Endodermal cell (in vitro differentiated cells): ENCODE data around the gene SLC22A16. TPM values are rescaled to one million over a fixed set of nuclear protein-coding genes. Genes with fewer than 3 reads are reported as not detected.

Source experiments
- DNase-seq: peaks from one replicate; pipeline ENCODE4 v3.0.0-alpha.2; 2017
- H3K27ac ChIP-seq: 2 replicates; pipeline ENCODE4 v1.5.1; 2013; ENCODE audit warnings: mild to moderate bottlenecking, low read depth, low read length, moderate library complexity
- H3K27me3 ChIP-seq: 2 replicates; pipeline ENCODE4 v1.6.1; 2013; ENCODE audit warnings: mild to moderate bottlenecking, low read length, moderate library complexity; ENCODE audit not compliant: insufficient read depth, control insufficient read depth, poor library complexity, severe bottlenecking
- H3K36me3 ChIP-seq: 2 replicates; pipeline ENCODE4 v1.7.0; 2013; ENCODE audit warnings: mild to moderate bottlenecking, low read length, moderate library complexity; ENCODE audit not compliant: control insufficient read depth, insufficient read depth
- H3K4me1 ChIP-seq: one replicate; pipeline ENCODE4 v1.7.0; 2013; ENCODE audit warnings: low read length; ENCODE audit not compliant: control insufficient read depth, insufficient read depth
- H3K4me3 ChIP-seq: 2 replicates; pipeline ENCODE4 v1.5.1; 2013; ENCODE audit warnings: mild to moderate bottlenecking, low read length, moderate library complexity
- H3K9ac ChIP-seq: 2 replicates; pipeline ENCODE4 v1.6.1; 2013; ENCODE audit warnings: mild to moderate bottlenecking, low read length, moderate library complexity; ENCODE audit not compliant: poor library complexity, severe bottlenecking; ENCODE audit errors: extremely low read depth
- H3K9me3 ChIP-seq: 2 replicates; pipeline ENCODE4 v1.6.1; 2013; ENCODE audit warnings: mild to moderate bottlenecking, low read length, moderate library complexity; ENCODE audit not compliant: control insufficient read depth
- H3K27ac Mint-ChIP-seq: 2 replicates; pipeline ENCODE4 v1.8.0; 2020; ENCODE audit warnings: mixed read lengths
- H3K27me3 Mint-ChIP-seq: 2 replicates; pipeline ENCODE4 v1.8.0; 2021; ENCODE audit warnings: mild to moderate bottlenecking, mixed read lengths; ENCODE audit not compliant: insufficient read depth
- H3K36me3 Mint-ChIP-seq: 2 replicates; pipeline ENCODE4 v1.8.0; 2020; ENCODE audit warnings: low read depth, mixed read lengths
- H3K4me1 Mint-ChIP-seq: 2 replicates; pipeline ENCODE4 v1.8.0; 2020; ENCODE audit warnings: mixed read lengths
- H3K4me3 Mint-ChIP-seq: 2 replicates; pipeline ENCODE4 v1.8.0; 2020; ENCODE audit warnings: mild to moderate bottlenecking, moderate library complexity, mixed read lengths
- H3K9me3 Mint-ChIP-seq: 2 replicates; pipeline ENCODE4 v1.8.0; 2020; ENCODE audit warnings: mild to moderate bottlenecking, mixed read lengths
- WGBS, 2 experiments: methylation state at CpG; one replicate each; pipeline versions ENCODE4 v1.1.5 to v1.1.7; 2013; ENCODE audit warnings: missing lambda C conversion rate in 2 of 2, mixed read lengths in 1 of 2; ENCODE audit not compliant: insufficient coverage in 1 of 2, insufficient read length in 1 of 2; 5-methylcytosine and 5-hydroxymethylcytosine counted together
- total RNA-seq, 2 donors: library from RNA; stranded (reverse); fragmentation: NEBNext Ultra II Directional in 1 of 2; extraction: Animal tissue kit (Norgen Biotek cat#: 25700) in 1 of 2; gene quantifications; 2 replicates in 1 of 2; 3 replicates in 1 of 2; pipeline ENCODE4 v1.2.1, GENCODE V29; 2021
- TF ChIP-seq, protein P1 (sequence below): fragments of 200-600 bp; sonication (generic); conservative IDR thresholded peaks from 2 replicates; pipeline ENCODE4 v1.5.0; 2021; ENCODE audit warnings: antibody characterized with exemption, mild to moderate bottlenecking

The SLC22A16 gene
- total RNA-seq, 2 donors from 2014 or later, result not detected

DNA sequence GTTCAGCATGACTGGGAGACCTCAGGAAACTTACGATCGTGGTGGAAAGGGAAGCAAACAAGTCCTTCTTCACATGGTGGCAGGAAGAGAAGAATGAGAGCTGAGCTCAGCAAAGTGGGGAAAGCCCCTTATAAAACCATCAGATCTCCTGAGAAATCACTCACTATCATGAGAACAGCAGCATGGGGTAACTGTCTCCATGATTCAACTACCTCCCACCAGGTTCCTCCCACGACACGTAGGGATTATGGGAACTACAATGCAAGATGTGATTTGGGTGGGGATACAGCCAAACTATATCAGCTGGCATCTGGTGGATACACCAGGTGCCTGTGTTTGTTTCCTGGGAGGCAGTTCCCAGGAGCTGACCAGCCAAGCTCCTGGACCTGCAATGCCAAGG, 65.9 kb downstream of the SLC22A16 start:
- no peak overlapping the region for H3K4me3 ChIP-seq

DNA sequence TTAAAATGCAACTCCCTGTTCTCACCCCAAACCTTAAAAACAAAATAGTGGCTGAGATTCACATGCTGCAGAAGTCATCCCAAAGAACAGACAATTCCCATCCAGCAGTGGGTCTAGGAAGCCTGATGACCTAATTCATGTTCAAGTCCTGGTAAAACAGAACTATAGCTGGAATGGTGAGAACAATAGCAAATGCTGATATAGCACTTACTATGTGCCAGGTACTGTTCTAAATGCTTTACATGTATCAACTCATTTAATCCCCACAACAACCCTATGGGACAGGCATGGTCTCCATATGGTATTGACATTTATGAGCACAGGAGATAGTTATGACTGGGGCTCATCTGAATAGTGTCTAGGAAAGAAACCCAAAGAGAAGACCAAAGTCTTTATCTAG, 66.6 kb downstream of the SLC22A16 start:
- Histone ChIP-seq H3K9me3 (no peaks in the 10 kb centered on the region), H3K9ac (no peak overlapping the region), H3K36me3 (no peaks in the 10 kb centered on the region), H3K4me3 (no peak overlapping the region), H3K4me1 (no peaks in the 10 kb centered on the region), H3K27me3 (no peaks in the 10 kb centered on the region), H3K27ac (no peak overlapping the region)
- Mint-ChIP-seq H3K36me3 (no peaks in the 10 kb centered on the region), H3K4me3 (no peak overlapping the region), H3K27me3 (no peaks in the 10 kb centered on the region), H3K4me1 (peaks cover 3% of the 10 kb centered on the region), H3K9me3 (no peaks in the 10 kb centered on the region), H3K27ac (no peak overlapping the region)
- TF ChIP-seq, protein P1, sequence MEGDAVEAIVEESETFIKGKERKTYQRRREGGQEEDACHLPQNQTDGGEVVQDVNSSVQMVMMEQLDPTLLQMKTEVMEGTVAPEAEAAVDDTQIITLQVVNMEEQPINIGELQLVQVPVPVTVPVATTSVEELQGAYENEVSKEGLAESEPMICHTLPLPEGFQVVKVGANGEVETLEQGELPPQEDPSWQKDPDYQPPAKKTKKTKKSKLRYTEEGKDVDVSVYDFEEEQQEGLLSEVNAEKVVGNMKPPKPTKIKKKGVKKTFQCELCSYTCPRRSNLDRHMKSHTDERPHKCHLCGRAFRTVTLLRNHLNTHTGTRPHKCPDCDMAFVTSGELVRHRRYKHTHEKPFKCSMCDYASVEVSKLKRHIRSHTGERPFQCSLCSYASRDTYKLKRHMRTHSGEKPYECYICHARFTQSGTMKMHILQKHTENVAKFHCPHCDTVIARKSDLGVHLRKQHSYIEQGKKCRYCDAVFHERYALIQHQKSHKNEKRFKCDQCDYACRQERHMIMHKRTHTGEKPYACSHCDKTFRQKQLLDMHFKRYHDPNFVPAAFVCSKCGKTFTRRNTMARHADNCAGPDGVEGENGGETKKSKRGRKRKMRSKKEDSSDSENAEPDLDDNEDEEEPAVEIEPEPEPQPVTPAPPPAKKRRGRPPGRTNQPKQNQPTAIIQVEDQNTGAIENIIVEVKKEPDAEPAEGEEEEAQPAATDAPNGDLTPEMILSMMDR, result no peak
- no peak for DNase-seq

More for the DNA sequence above, 65.9 kb downstream of the SLC22A16 start:
- Mint-ChIP-seq H3K4me3 (no peak overlapping the region), H3K4me1 (peaks cover 3% of the 10 kb centered on the region), H3K27me3 (no peaks in the 10 kb centered on the region), H3K27ac (no peak overlapping the region), H3K9me3 (no peaks in the 10 kb centered on the region), H3K36me3 (no peaks in the 10 kb centered on the region)
- Histone ChIP-seq H3K27me3 (no peaks in the 10 kb centered on the region), H3K4me1 (no peaks in the 10 kb centered on the region), H3K9me3 (no peaks in the 10 kb centered on the region), H3K36me3 (no peaks in the 10 kb centered on the region), H3K9ac (no peak overlapping the region), H3K27ac (no peak overlapping the region)
- TF ChIP-seq, protein P1, result no peak
- DNase-seq, result no peak
- WGBS, 2 experiments, result 61 to 84% methylated on average over 2 to 4 of the region's 4 CpGs

GRCh38 chr6:110408901-110409300, 67.5 kb downstream of the SLC22A16 start:
- H3K9ac ChIP-seq, result no peak overlapping the region
- Mint-ChIP-seq H3K9me3 (no peaks in the 10 kb centered on the region), H3K36me3 (no peaks in the 10 kb centered on the region), H3K27me3 (no peaks in the 10 kb centered on the region), H3K4me3 (no peak overlapping the region), H3K4me1 (peaks cover 3% of the 10 kb centered on the region), H3K27ac (no peak overlapping the region)
- H3K4me3 ChIP-seq, result no peak overlapping the region
- no peaks in the 10 kb centered on the region for H3K9me3 ChIP-seq
- TF ChIP-seq, protein P1, result peak; percentile 72
- no peaks in the 10 kb centered on the region for H3K27me3 ChIP-seq
- 79 to 82% methylated on average over 5 to 6 of the region's 6 CpGs for WGBS, 2 experiments
- H3K27ac ChIP-seq, result no peak overlapping the region
- peak; percentile 78 for DNase-seq
- no peaks in the 10 kb centered on the region for H3K36me3 ChIP-seq
- no peaks in the 10 kb centered on the region for H3K4me1 ChIP-seq
